OCI-LY3 (cell line): ENCODE measurements around the gene GRB14.

Source experiments
- EZH2phosphoT487 ChIP-seq: fragments of 200-600 bp; shearing (Covaris generic); IDR thresholded peaks from 2 replicates; pipeline ENCODE4 v1.6.1; 2018; ENCODE audit warnings: antibody characterized with exemption, mixed run types, low read depth
- TF ChIP-seq, protein P1 (sequence below): fragments of 200-600, 300-600 bp; sonication (generic); IDR thresholded peaks from 2 replicates; pipeline ENCODE4 v1.5.1; 2014; ENCODE audit warnings: antibody characterized with exemption, low read length, low read depth

DNA sequence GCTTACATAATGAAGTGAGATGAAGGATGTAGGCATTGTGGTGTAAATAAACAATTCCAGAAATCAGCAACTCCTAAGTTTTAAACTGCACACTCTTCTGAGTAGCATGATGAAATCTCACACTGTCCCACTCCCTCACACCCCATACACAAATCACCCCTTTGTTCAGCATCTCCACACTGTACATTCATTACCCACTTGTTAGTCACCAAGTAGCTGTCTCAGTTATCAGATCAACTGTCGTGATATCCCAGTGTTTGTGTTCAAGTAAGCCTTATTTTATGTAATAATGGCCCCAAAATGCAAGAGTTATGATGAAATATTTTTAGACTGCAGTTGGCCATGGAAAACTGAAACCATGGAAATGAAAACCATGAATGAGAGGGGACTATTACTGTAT lies 135.7 kb downstream of the GRB14 start:
- TF ChIP-seq, protein P1, sequence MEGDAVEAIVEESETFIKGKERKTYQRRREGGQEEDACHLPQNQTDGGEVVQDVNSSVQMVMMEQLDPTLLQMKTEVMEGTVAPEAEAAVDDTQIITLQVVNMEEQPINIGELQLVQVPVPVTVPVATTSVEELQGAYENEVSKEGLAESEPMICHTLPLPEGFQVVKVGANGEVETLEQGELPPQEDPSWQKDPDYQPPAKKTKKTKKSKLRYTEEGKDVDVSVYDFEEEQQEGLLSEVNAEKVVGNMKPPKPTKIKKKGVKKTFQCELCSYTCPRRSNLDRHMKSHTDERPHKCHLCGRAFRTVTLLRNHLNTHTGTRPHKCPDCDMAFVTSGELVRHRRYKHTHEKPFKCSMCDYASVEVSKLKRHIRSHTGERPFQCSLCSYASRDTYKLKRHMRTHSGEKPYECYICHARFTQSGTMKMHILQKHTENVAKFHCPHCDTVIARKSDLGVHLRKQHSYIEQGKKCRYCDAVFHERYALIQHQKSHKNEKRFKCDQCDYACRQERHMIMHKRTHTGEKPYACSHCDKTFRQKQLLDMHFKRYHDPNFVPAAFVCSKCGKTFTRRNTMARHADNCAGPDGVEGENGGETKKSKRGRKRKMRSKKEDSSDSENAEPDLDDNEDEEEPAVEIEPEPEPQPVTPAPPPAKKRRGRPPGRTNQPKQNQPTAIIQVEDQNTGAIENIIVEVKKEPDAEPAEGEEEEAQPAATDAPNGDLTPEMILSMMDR: no peak
- no peak for TF ChIP-seq EZH2phosphoT487
